Chondrocyte (in vitro differentiated cells): ENCODE results near the gene KDM3A. TPM values are rescaled to one million over a fixed set of nuclear protein-coding genes. Genes with fewer than 3 reads are reported as not detected.

ENCODE experiments used
- DNase-seq: peaks from one replicate; pipeline ENCODE4 v3.0.0; 2021; ENCODE audit warnings: mixed read lengths, low spot score
- H3K27ac Mint-ChIP-seq: one replicate; pipeline ENCODE4 v1.8.0; 2021; ENCODE audit warnings: mild to moderate bottlenecking, moderate library complexity, mixed read lengths; ENCODE audit not compliant: unreplicated experiment
- H3K27me3 Mint-ChIP-seq: 2 replicates; pipeline ENCODE4 v1.8.0; 2021; ENCODE audit warnings: low read depth, mixed read lengths
- H3K36me3 Mint-ChIP-seq: 2 replicates; pipeline ENCODE4 v1.8.0; 2021; ENCODE audit warnings: low read depth, mixed read lengths
- H3K4me1 Mint-ChIP-seq: 2 replicates; pipeline ENCODE4 v1.8.0; 2021; ENCODE audit warnings: low read depth, mild to moderate bottlenecking, mixed read lengths
- H3K4me3 Mint-ChIP-seq: one replicate; pipeline ENCODE4 v1.8.0; 2021; ENCODE audit warnings: mild to moderate bottlenecking, moderate library complexity, mixed read lengths; ENCODE audit not compliant: unreplicated experiment
- H3K9me3 Mint-ChIP-seq: 2 replicates; pipeline ENCODE4 v1.8.0; 2021; ENCODE audit warnings: low read depth, mixed read lengths
- total RNA-seq: library from RNA; stranded (reverse); gene quantifications from 3 replicates; pipeline ENCODE4 v1.2.1, GENCODE V29; 2021
- TF ChIP-seq, protein P1 (sequence below): fragments of 200-600 bp; sonication (generic); IDR thresholded peaks from 2 replicates; pipeline ENCODE4 v1.5.0; 2021; ENCODE audit warnings: antibody characterized with exemption, mild to moderate bottlenecking, moderate library complexity

KDM3A gene
- total RNA-seq, 1 donor from 2014 or later = 49.3 TPM

DNA sequence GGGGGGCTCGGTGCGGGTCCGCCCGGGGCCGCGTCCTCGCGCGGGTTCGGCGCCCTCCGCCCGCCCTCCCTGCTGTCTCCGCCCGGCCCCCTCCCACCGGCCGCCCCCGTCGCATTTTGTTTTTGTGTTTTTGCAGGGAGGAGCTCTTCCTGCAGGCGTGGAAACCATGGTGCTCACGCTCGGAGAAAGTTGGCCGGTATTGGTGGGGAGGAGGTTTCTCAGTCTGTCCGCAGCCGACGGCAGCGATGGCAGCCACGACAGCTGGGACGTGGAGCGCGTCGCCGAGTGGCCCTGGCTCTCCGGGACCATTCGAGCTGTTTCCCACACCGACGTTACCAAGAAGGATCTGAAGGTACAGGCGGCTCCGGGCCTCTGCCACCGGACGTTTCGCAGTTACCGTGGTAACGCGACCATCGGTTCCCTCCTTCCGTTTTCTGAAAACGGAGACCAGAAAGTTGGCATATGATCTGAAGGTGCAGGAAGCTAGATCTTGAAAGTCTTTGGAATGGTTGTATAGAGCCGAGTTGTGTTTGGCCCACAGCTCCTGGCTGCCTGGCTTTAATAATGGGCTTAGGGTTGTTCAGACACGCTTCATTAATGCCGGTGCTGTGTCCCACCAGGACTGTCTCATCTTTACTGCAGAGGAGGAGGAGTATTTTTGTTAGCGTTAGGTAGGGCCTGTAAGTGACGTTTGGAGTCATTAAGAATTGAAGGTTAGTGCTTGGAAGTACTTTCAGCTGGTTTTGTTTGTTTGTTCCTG, 891 bp downstream of the KDM3A start:
- no peak for DNase-seq
- Mint-ChIP-seq H3K36me3 (peaks cover 21% of the 10 kb centered on the region), H3K27me3 (no peaks in the 10 kb centered on the region), H3K27ac (peak overlapping the region; percentile 97), H3K9me3 (peaks cover 18% of the 10 kb centered on the region), H3K4me1 (peaks cover 41% of the 10 kb centered on the region), H3K4me3 (peak overlapping the region; percentile 91)
- TF ChIP-seq, protein P1, sequence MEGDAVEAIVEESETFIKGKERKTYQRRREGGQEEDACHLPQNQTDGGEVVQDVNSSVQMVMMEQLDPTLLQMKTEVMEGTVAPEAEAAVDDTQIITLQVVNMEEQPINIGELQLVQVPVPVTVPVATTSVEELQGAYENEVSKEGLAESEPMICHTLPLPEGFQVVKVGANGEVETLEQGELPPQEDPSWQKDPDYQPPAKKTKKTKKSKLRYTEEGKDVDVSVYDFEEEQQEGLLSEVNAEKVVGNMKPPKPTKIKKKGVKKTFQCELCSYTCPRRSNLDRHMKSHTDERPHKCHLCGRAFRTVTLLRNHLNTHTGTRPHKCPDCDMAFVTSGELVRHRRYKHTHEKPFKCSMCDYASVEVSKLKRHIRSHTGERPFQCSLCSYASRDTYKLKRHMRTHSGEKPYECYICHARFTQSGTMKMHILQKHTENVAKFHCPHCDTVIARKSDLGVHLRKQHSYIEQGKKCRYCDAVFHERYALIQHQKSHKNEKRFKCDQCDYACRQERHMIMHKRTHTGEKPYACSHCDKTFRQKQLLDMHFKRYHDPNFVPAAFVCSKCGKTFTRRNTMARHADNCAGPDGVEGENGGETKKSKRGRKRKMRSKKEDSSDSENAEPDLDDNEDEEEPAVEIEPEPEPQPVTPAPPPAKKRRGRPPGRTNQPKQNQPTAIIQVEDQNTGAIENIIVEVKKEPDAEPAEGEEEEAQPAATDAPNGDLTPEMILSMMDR = no peak

DNA sequence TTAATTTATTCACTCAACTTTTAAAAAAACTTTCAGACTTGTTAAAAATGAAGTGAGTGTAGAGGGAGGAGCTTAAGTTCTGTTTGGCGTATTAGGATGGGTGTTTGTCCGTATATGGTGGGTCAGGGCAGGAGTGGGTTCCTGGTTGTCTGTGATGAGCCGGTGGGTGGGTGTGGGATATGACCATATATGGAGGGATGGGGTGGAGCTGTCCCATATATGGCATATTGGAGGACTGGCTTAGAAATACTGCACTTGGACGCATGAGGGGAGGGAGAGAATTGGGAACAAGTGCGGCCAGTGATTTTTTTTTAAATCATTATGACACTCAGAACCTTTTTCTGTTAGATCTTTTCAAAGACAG, 1.5 kb downstream of the KDM3A start:
- H3K27ac Mint-ChIP-seq = peak overlapping the region; percentile 97
- peaks cover 14% of the 10 kb centered on the region for H3K9me3 Mint-ChIP-seq
- DNase-seq = peak; percentile 84
- peaks cover 21% of the 10 kb centered on the region for H3K36me3 Mint-ChIP-seq
- H3K4me3 Mint-ChIP-seq = peak overlapping the region; percentile 91
- TF ChIP-seq, protein P1 = no peak
- H3K4me1 Mint-ChIP-seq = peaks cover 42% of the 10 kb centered on the region
- no peaks in the 10 kb centered on the region for H3K27me3 Mint-ChIP-seq

DNA sequence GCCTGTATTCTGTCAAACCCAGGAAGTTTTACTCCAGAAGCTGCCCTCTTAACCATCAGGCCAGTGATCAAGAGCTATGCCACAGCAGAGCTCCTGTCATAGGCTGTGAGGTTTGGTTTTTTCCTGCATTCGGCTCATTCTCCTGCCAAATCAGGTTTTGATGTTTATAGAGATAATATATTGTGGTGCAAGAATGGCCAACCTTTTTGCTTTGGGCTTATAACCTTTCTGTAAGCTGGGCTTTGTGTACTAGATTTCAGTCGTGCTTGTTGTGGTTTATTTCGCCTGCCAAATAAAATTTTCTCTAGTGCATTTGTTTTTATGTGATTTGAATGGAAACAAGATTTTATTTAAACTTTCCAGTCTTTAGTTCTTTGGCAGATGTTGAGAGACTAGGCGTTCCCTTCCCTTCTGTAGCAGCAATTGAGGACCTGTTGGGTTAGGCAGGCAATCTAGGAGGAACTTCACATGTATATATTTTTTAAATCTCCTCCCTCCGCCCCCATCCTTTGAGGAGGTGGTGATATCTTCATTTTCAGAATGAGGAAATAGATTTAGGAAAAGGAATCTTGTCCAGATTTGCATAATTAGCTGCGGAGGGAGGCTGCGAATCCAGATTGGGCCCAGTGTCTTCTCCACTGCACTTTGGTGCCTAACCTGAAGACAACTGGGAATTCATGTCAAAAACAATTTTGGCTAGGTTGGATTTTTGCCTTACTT, 2.6 kb downstream of the KDM3A start:
- Mint-ChIP-seq H3K9me3 (peaks cover 11% of the 10 kb centered on the region), H3K4me1 (peaks cover 54% of the 10 kb centered on the region), H3K27ac (peak overlapping the region; percentile 15), H3K27me3 (no peaks in the 10 kb centered on the region), H3K4me3 (peak overlapping the region; percentile 91), H3K36me3 (peaks cover 23% of the 10 kb centered on the region)
- TF ChIP-seq, protein P1 = no peak
- DNase-seq = no peak

DNA sequence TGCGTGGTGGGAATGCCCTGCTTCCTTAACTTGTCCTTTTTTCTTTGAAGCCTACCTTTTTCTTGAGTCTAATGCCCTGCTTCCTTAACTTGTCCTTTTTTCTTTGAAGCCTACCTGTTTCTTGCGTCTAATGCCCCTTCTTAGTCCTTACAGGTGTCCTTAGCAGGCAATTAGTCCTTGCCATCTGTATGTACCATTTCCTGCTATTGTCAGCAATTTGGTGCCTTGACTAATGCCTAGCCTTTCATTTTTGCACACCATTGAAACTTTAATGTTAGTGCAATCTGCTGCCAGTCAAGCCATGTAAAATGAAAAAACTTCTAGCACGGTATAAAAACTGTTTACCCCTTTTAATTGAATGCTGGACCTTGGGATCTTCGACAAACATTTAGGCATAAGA, 4.3 kb downstream of the KDM3A start:
- Mint-ChIP-seq H3K27me3 (no peaks in the 10 kb centered on the region), H3K36me3 (peaks cover 20% of the 10 kb centered on the region), H3K4me1 (peaks cover 63% of the 10 kb centered on the region), H3K27ac (no peak overlapping the region), H3K4me3 (no peak overlapping the region), H3K9me3 (peaks cover 2% of the 10 kb centered on the region)
- DNase-seq = no peak
- TF ChIP-seq, protein P1 = no peak

DNA sequence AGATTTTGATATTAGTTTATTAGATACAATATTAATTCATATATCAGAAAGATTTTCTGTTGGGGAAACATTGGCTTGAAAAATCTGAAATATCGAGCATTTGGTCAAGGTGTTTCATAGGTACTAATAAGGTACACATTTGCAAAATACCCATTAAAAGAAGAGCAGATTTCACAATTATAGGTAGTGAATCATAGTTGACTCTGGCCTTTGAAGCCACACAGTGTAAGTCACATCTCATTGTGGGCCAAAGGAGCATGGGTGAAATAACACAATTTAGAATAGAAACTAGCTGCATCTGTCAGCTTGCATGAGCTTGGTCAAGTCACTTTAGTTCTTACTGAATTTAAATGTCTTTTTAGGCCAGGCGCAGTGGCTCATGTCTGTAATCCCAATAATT, 4.9 kb downstream of the KDM3A start:
- Mint-ChIP-seq H3K4me3 (no peak overlapping the region), H3K4me1 (peaks cover 58% of the 10 kb centered on the region), H3K9me3 (no peaks in the 10 kb centered on the region), H3K27ac (no peak overlapping the region), H3K27me3 (no peaks in the 10 kb centered on the region), H3K36me3 (peaks cover 21% of the 10 kb centered on the region)
- TF ChIP-seq, protein P1 = no peak
- no peak for DNase-seq
